Psoas muscle (tissue), 8 donors: ENCODE results near the gene EPB41L5. TPM values are rescaled to one million over a fixed set of nuclear protein-coding genes. Genes with fewer than 3 reads are reported as not detected.

Experiments
- ATAC-seq, 4 donors: fragments of 200-7000 bp; cut with Tn5 transposase; one replicate each; pipeline ENCODE4 v1.9.1; 2020; ENCODE audit warnings: moderate library complexity in 3 of 4, mild to moderate bottlenecking in 2 of 4
- DNase-seq, 2 donors: peaks; one replicate each; pipeline ENCODE4 v3.0.0-alpha.2; 2020
- H3K27ac ChIP-seq: fragments of 200-600 bp; one replicate; pipeline ENCODE4 v1.8.0; 2022
- H3K27me3 ChIP-seq, 3 donors: fragments of 200-600 bp in 1 of 3; one replicate each; pipeline versions ENCODE4 v1.6.1 to v1.8.0; 2013 to 2022; ENCODE audit warnings: low read length in 2 of 3, mild to moderate bottlenecking in 2 of 3, moderate library complexity in 1 of 3; ENCODE audit not compliant: insufficient read depth in 3 of 3
- H3K36me3 ChIP-seq, 2 donors: fragments of 200-600 bp in 1 of 2; one replicate each; pipeline versions ENCODE4 v1.6.1 to v1.8.0; 2013 to 2022; ENCODE audit warnings: low read depth in 1 of 2, mild to moderate bottlenecking in 1 of 2, moderate library complexity in 1 of 2; ENCODE audit not compliant: insufficient read depth in 1 of 2
- H3K4me1 ChIP-seq: fragments of 200-600 bp; one replicate; pipeline ENCODE4 v1.8.0; 2022
- H3K4me3 ChIP-seq: fragments of 200-600 bp; one replicate; pipeline ENCODE4 v1.8.0; 2022; ENCODE audit warnings: mild to moderate bottlenecking
- H3K9me3 ChIP-seq: fragments of 200-600 bp; one replicate; pipeline ENCODE4 v1.8.0; 2022
- WGBS, 3 donors: extraction: QIAGEN DNeasy Blood & Tissue Kit; methylation state at CpG; one replicate each; pipeline versions ENCODE4 v1.1.6 to v1.1.7; 2013; 5-methylcytosine and 5-hydroxymethylcytosine counted together
- intact Hi-C, 2 donors: fragments of 100-400 bp; cut with DNase I; formaldehyde crosslinking; loops; one replicate each; pipeline versions ENCODE4 v1.11.0 to v1.14.2; 2022
- polyA plus RNA-seq, 3 donors: library from polyadenylated mRNA; stranded (reverse); fragments of 200-250 nt; gene quantifications; one replicate each; pipeline ENCODE4 v1.2.3, GENCODE V29; 2013
- total RNA-seq, 4 donors: library from RNA; stranded (reverse); fragmentation: NEBNext Ultra II Directional in 2 of 4; extraction: Animal tissue kit (Norgen Biotek cat#: 25700) in 2 of 4; gene quantifications; one replicate each; pipeline versions ENCODE4 v1.2.1 to v1.2.4, GENCODE V29; 2021 to 2023
- TF ChIP-seq, protein P1 (sequence below): fragments of 200-600 bp; IDR thresholded peaks from one replicate; pipeline ENCODE4 v1.8.0; 2022; ENCODE audit warnings: antibody characterized with exemption
- donor health status: healthy with polysubstance abuse.
- donor health status: DM: no; HTN: no; CAD: no; lungs with moderate emphysema.
- donor health status: Bipolar disorder and iron deficiency.
- donor health status: healthy.
- donor health status: DM: yes; HTN: yes; CAD: no.
- donor health status: DM: no; HTN: no; CAD: no.
- donor health status: DM: no; HTN: no; CAD: no.
- donor health status: DM: yes; HTN: yes; CAD: no.

Gene EPB41L5
- total and polyA plus RNA-seq, 7 donors = 4.2 to 16.0 (median 12.5) TPM

DNA sequence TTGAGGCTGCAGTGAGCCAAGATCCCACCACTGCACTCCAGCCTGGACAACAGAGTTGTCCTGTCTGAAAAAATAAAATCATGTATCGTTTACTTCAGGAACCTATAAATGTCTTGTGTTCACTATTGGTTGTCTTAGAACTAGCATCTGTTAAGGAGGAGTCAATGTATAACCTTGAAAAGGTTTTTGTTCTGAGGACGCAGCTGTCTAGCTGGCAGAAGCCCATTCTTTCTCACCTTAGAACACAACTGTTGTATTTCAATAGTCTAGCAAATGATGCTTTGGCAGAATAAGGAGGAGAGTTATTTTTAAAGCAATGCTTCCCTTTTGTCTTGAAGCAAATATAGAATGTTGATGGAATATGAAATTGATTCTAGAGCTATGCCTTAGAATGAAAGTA is 21.1 kb downstream of the EPB41L5 start:
- Histone ChIP-seq H3K27ac (no peak overlapping the region), H3K36me3 (no peaks in the 10 kb centered on the region), H3K27me3 (no peaks in the 10 kb centered on the region), H3K4me1 (no peaks in the 10 kb centered on the region), H3K4me3 (no peak overlapping the region), H3K9me3 (no peaks in the 10 kb centered on the region)
- DNase-seq = no peak
- TF ChIP-seq, protein P1, sequence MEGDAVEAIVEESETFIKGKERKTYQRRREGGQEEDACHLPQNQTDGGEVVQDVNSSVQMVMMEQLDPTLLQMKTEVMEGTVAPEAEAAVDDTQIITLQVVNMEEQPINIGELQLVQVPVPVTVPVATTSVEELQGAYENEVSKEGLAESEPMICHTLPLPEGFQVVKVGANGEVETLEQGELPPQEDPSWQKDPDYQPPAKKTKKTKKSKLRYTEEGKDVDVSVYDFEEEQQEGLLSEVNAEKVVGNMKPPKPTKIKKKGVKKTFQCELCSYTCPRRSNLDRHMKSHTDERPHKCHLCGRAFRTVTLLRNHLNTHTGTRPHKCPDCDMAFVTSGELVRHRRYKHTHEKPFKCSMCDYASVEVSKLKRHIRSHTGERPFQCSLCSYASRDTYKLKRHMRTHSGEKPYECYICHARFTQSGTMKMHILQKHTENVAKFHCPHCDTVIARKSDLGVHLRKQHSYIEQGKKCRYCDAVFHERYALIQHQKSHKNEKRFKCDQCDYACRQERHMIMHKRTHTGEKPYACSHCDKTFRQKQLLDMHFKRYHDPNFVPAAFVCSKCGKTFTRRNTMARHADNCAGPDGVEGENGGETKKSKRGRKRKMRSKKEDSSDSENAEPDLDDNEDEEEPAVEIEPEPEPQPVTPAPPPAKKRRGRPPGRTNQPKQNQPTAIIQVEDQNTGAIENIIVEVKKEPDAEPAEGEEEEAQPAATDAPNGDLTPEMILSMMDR = no peak
- WGBS, 3 donors = 28 to 47% (median 31%) methylated on average over 2 of the region's 2 CpGs
- ATAC-seq = peak in 2 of 4 donors; percentile 29 to 75
- intact Hi-C loops = no loop called here

DNA sequence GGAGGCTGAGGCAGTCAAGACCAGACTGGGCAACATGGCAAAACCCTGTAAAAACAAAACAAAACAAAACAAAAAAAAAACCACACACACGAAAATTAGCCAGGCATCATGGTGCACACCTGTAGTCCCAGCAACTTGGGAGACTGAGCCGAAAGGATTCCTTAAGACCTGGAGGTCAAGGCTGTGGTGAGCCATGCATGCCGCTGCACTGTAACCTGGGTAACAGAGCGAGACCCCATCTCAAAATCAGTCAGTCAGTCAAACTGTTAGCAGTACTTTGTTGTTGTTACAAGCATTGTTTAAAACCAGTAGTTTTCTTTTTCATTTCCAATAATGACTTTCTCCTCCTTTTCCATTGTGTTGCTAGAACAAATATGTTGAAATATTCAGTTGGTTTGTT is 21.7 kb downstream of the EPB41L5 start:
- Histone ChIP-seq H3K4me3 (no peak overlapping the region), H3K4me1 (no peaks in the 10 kb centered on the region), H3K9me3 (no peaks in the 10 kb centered on the region), H3K27me3 (no peaks in the 10 kb centered on the region), H3K36me3 (no peaks in the 10 kb centered on the region), H3K27ac (no peak overlapping the region)
- intact Hi-C loops = no loop called here
- TF ChIP-seq, protein P1 = no peak
- DNase-seq (no peak), ATAC-seq (no peak)
- WGBS, 3 donors = 91 to 92% (median 91%) methylated on average over 4 of the region's 4 CpGs

DNA sequence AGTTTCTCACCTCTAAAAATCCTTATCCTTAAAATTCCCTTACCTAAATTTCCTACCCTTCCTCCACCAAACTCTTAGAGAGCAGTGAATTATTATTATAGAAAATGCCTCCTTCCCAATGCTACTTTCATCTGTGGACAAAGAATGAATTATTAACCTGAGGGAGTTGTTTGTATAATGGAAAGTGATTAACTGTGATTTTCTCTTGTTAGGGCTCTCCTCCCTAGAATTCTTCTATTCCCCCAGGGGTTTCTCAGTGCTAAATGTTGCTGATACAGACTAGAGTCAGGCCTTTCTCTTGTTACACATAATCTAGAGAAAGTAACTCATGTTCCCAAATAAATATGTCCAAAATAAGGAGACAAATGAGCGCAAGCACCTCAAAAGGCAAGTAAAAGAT is 23.3 kb downstream of the EPB41L5 start:
- no peak for ATAC-seq
- intact Hi-C loops = no loop called here
- Histone ChIP-seq H3K4me3 (no peak overlapping the region), H3K36me3 (no peaks in the 10 kb centered on the region), H3K9me3 (no peaks in the 10 kb centered on the region), H3K27ac (no peak overlapping the region), H3K4me1 (no peaks in the 10 kb centered on the region), H3K27me3 (no peaks in the 10 kb centered on the region)
- no peak for DNase-seq
- TF ChIP-seq, protein P1 = no peak
- 74 to 86% (median 86%) methylated on average over 1 of the region's 1 CpG for WGBS, 3 donors

DNA sequence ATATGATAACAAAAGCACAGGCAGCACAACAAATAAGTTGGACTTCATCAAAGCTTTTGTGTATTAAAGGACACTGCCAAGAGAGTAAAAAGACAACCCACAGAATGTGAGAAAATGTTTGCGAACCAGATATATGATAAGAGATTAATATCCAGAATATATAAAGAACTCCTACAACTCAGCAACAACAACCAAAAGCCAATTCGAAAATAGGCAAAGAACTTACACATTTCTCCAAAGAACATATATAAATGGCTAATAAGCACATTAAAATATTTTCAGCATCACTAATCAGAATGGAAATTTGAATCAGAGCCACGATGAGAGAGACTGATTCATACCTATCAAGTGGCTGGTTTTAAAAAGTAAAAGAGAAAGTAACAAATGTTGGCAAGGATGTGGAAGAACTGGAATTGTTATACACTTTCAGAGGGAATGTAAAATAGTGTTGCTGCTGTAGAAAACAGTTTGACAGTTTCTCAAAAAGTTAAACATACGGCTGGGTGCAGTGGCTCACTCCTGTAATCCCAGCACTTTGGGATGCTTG is 25.2 kb downstream of the EPB41L5 start:
- Histone ChIP-seq H3K9me3 (no peaks in the 10 kb centered on the region), H3K27ac (no peak overlapping the region), H3K27me3 (no peaks in the 10 kb centered on the region), H3K4me3 (no peak overlapping the region), H3K4me1 (peaks cover 4% of the 10 kb centered on the region), H3K36me3 (no peaks in the 10 kb centered on the region)
- WGBS, 3 donors = 80 to 85% (median 85%) methylated on average over 4 of the region's 4 CpGs
- TF ChIP-seq, protein P1 = no peak
- no peak for DNase-seq
- ATAC-seq = no peak
- intact Hi-C loops = no loop called here

DNA sequence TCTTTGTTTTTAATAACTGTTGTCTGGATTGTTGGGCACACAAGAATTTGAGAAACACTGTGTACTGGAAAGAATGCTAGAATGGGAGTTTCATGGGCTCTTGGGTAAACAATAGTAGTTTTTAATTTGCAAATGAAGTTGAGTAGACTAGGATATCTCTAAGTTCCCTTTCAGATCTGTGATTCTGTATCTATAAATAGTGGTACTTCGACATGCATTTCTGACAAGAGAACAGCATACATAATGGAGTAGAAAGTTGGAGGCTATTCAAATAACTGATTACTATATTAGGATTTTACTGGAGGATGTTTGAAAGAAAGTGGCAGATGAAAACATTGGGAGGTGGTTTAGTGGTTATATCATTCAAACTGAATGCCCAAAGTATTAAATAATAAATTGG is 29.5 kb downstream of the EPB41L5 start:
- H3K36me3 ChIP-seq = peaks cover 0 to 9% of the 10 kb centered on the region in 2 donors
- ATAC-seq (peak in 2 of 4 donors; percentile 40 to 67), DNase-seq (no peak)
- H3K27me3 ChIP-seq = no peaks in the 10 kb centered on the region
- H3K4me1 ChIP-seq = peaks cover 4% of the 10 kb centered on the region
- H3K9me3 ChIP-seq = peaks cover 6% of the 10 kb centered on the region
- H3K4me3 ChIP-seq = no peak overlapping the region
- TF ChIP-seq, protein P1 = no peak
- no peak overlapping the region for H3K27ac ChIP-seq
- 17 to 21% (median 20%) methylated on average over 1 of the region's 1 CpG for WGBS, 3 donors
- intact Hi-C loops = no loop called here
